RWPE2 (cell line): ENCODE results near the gene PCDHB4.
"Not testable (repeated sequence)": the region's sequence is repeated elsewhere in the genome, so short reads cannot be mapped to it uniquely, and the experiment has no call there.

Experiments
- ATAC-seq: fragments of 200-7000 bp; cut with Tn5 transposase; 3 replicates; pipeline ENCODE4 v1.9.1; 2021; ENCODE audit warnings: low read depth
- DNase-seq: peaks from one replicate; pipeline ENCODE4 v3.0.0-alpha.2; 2020; ENCODE audit warnings: low spot score
- H3K27ac ChIP-seq: fragments of 450-650 bp; 2 replicates; pipeline ENCODE4 v1.5.1; 2017; ENCODE audit warnings: mild to moderate bottlenecking; ENCODE audit not compliant: poor library complexity, severe bottlenecking
- H3K27me3 ChIP-seq: fragments of 250-450 bp; sonication (Bioruptor Pico); 2 replicates; pipeline ENCODE4 v1.5.1; 2021; ENCODE audit warnings: mild to moderate bottlenecking, moderate library complexity; ENCODE audit not compliant: insufficient read depth, poor library complexity, severe bottlenecking
- H3K36me3 ChIP-seq: fragments of 250-450 bp; sonication (Bioruptor Pico); 2 replicates; pipeline ENCODE4 v1.5.1; 2020; ENCODE audit warnings: low read depth, mild to moderate bottlenecking, moderate library complexity
- H3K4me1 ChIP-seq: fragments of 250-450 bp; sonication (Bioruptor Pico); 2 replicates; pipeline ENCODE4 v1.5.1; 2021; ENCODE audit warnings: mild to moderate bottlenecking, moderate library complexity; ENCODE audit not compliant: insufficient read depth, poor library complexity, severe bottlenecking
- H3K4me3 ChIP-seq: fragments of 250-450 bp; sonication (Bioruptor Pico); 2 replicates; pipeline ENCODE4 v1.5.1; 2021; ENCODE audit warnings: mild to moderate bottlenecking, moderate library complexity; ENCODE audit not compliant: severe bottlenecking
- H3K9me3 ChIP-seq: fragments of 250-450 bp; sonication (Bioruptor Pico); 2 replicates; pipeline ENCODE4 v1.5.1; 2021; ENCODE audit warnings: mild to moderate bottlenecking, moderate library complexity; ENCODE audit not compliant: severe bottlenecking
- CTCF ChIP-seq: fragments of 450-650 bp; IDR thresholded peaks from one replicate; pipeline ENCODE4 v1.5.1; 2017; ENCODE audit warnings: mild to moderate bottlenecking, moderate library complexity; ENCODE audit not compliant: poor library complexity, severe bottlenecking

PCDHB4 gene

DNA sequence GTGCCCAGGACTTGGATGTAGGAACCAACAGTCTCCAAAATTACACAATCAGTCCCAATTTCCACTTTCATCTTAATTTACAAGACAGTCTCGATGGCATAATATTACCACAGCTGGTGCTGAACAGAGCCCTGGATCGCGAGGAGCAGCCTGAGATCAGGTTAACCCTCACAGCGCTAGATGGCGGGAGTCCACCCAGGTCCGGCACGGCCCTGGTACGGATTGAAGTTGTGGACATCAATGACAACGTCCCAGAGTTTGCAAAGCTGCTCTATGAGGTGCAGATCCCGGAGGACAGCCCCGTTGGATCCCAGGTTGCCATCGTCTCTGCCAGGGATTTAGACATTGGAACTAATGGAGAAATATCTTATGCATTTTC, 26.4 kb upstream of the PCDHB4 start:
- H3K36me3 ChIP-seq, result no peaks in the 10 kb centered on the region
- TF ChIP-seq CTCF, result no peak
- peaks cover 18% of the 10 kb centered on the region for H3K9me3 ChIP-seq
- no peak for ATAC-seq
- peak overlapping the region; percentile 29 for H3K4me3 ChIP-seq
- H3K27me3 ChIP-seq, result peaks cover 39% of the 10 kb centered on the region
- no peak overlapping the region for H3K27ac ChIP-seq
- H3K4me1 ChIP-seq, result no peaks in the 10 kb centered on the region
- DNase-seq, result no peak

- H3K4me1 ChIP-seq, H3K4me3 ChIP-seq, H3K36me3 ChIP-seq, H3K27ac ChIP-seq, ATAC-seq, DNase-seq: not testable (repeated sequence)
- peaks cover 18% of the 10 kb centered on the region for H3K9me3 ChIP-seq
- H3K27me3 ChIP-seq, result peaks cover 48% of the 10 kb centered on the region
Observed at GRCh38 chr5:141096181-141096580, 25.4 kb upstream of the PCDHB4 start.

- not testable (repeated sequence) for DNase-seq, H3K36me3 ChIP-seq, H3K4me3 ChIP-seq, ATAC-seq, H3K4me1 ChIP-seq, H3K27ac ChIP-seq
- H3K27me3 ChIP-seq, result peaks cover 48% of the 10 kb centered on the region
- H3K9me3 ChIP-seq, result peaks cover 21% of the 10 kb centered on the region
Observed at GRCh38 chr5:141096586-141096985, 25.0 kb upstream of the PCDHB4 start.

GRCh38 chr5:141100243-141100805, 21.3 kb upstream of the PCDHB4 start, which contains the start of gene PCDHB3:
PCDHB3 (plus strand) TSS chr5:141100473; CDS start chr5:141100650, 177 bp downstream.
- TF ChIP-seq CTCF, result peak; percentile 71
- no peaks in the 10 kb centered on the region for H3K36me3 ChIP-seq
- no peak for DNase-seq
- no peaks in the 10 kb centered on the region for H3K4me1 ChIP-seq
- H3K4me3 ChIP-seq, result peak within 1 kb of the TSS; percentile 13
- peaks cover 39% of the 10 kb centered on the region for H3K27me3 ChIP-seq
- H3K9me3 ChIP-seq, result peaks cover 3% of the 10 kb centered on the region
- ATAC-seq, result peak; percentile 72
- H3K27ac ChIP-seq, result no peak within 1 kb of the TSS

DNA sequence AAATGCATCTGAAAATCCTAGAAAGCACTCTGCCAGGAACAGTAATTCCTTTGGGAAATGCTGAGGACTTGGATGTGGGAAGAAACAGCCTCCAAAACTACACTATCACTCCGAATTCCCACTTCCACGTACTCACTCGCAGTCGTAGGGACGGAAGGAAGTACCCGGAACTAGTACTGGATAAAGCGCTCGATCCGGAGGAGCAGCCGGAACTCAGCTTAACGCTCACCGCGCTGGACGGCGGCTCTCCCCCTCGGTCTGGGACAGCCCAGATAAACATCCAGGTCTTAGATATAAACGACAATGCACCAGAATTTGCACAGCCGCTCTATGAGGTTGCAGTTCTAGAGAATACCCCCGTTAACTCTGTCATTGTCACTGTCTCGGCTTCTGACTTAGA, 20.6 kb upstream of the PCDHB4 start:
- Histone ChIP-seq H3K4me3 (peak overlapping the region; percentile 13), H3K27ac (no peak overlapping the region)
- TF ChIP-seq CTCF, result no peak

GRCh38 chr5:141102070-141102469, 19.5 kb upstream of the PCDHB4 start:
- not testable (repeated sequence) for H3K4me3 ChIP-seq, DNase-seq, H3K9me3 ChIP-seq, H3K4me1 ChIP-seq, H3K36me3 ChIP-seq, ATAC-seq, H3K27ac ChIP-seq
- H3K27me3 ChIP-seq, result peaks cover 38% of the 10 kb centered on the region

More for the DNA sequence above, 20.6 kb upstream of the PCDHB4 start:
- Histone ChIP-seq H3K27me3 (peaks cover 38% of the 10 kb centered on the region), H3K9me3 (peaks cover 3% of the 10 kb centered on the region), H3K4me1 (no peaks in the 10 kb centered on the region), H3K36me3 (no peaks in the 10 kb centered on the region)
- no peak for DNase-seq
- no peak for ATAC-seq

- ATAC-seq, H3K27ac ChIP-seq, H3K9me3 ChIP-seq, DNase-seq, H3K36me3 ChIP-seq, H3K4me3 ChIP-seq, H3K4me1 ChIP-seq: not testable (repeated sequence)
- peaks cover 38% of the 10 kb centered on the region for H3K27me3 ChIP-seq
Observed at GRCh38 chr5:141102471-141102870, 19.1 kb upstream of the PCDHB4 start.
